IMR-90 (cell line): ENCODE data around the gene MT1G.

Experiments
- POLR2A ChIP-seq: IDR thresholded peaks from 2 replicates; pipeline ENCODE4 v1.6.1; 2012; ENCODE audit warnings: mild to moderate bottlenecking, low read depth, low read length
- RAD21 ChIP-seq: IDR thresholded peaks from 2 replicates; pipeline ENCODE4 v1.6.1; 2012; ENCODE audit warnings: low read length, improper control_type of control experiment
- TF ChIP-seq, protein P1 (sequence below): conservative IDR thresholded peaks from 2 replicates; pipeline ENCODE4 v1.5.1; 2012; ENCODE audit warnings: mild to moderate bottlenecking, low read depth, low read length, improper control_type of control experiment

DNA sequence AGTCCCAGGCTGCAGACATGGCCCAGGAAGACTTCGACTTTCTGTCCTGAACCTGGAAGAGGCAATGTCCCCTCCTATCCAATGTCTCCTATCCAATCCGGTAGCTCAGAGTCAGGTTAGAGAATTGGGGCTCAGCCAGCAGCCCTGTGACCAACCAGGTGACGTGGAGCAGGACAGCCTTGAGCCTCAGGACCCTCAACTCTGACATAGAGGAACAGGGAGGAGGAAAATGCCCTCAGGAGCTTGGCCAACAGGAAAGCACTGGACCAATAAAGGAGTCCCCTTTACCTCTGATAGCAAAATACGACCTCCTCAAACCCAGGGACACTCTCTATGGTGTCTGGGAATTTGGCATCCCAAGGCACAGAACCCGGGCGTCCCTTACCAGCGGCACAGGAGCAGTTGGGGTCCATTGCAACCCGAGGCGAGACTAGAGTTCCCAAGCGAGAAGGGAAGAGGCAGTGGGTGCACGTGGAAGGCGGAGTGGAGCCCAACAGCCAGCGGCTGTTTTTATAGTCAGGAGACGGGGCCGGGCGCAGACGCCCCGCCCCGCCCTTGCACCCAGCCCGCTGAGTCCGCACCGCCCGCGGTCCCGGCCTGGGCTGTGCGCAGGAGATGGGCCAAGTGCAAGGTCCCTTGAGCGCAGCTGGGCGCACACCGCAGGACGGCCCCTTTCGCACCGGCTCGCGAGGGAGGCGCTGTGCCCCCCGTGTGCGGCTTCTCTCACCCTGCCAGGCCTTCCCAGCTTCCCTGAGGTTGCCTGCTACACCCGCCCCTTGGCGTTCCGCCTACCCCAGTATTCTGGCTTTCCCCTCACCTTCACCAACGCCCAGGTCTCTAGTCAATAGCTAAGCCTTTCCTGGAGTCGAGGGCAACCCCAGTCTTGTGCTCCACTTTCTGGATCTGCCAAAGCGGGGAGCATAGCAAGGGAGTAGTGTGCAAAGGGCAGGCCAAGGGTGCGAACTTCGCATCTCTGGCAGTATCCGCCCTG is at the start of gene MT1G:
- no peak for TF ChIP-seq POLR2A
- TF ChIP-seq RAD21: no peak
- TF ChIP-seq, protein P1, sequence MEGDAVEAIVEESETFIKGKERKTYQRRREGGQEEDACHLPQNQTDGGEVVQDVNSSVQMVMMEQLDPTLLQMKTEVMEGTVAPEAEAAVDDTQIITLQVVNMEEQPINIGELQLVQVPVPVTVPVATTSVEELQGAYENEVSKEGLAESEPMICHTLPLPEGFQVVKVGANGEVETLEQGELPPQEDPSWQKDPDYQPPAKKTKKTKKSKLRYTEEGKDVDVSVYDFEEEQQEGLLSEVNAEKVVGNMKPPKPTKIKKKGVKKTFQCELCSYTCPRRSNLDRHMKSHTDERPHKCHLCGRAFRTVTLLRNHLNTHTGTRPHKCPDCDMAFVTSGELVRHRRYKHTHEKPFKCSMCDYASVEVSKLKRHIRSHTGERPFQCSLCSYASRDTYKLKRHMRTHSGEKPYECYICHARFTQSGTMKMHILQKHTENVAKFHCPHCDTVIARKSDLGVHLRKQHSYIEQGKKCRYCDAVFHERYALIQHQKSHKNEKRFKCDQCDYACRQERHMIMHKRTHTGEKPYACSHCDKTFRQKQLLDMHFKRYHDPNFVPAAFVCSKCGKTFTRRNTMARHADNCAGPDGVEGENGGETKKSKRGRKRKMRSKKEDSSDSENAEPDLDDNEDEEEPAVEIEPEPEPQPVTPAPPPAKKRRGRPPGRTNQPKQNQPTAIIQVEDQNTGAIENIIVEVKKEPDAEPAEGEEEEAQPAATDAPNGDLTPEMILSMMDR: no peak
